Measurements from ENCODE around the gene SLC6A12. TPM values are rescaled to one million over a fixed set of nuclear protein-coding genes. Genes with fewer than 3 reads are reported as not detected.
A peak's percentile ranks its signal among the peaks of the same experiment; 100 is the strongest.

The SLC6A12 gene
- total RNA-seq, 1 donor from 2014 or later, result 14.2 TPM

DNA sequence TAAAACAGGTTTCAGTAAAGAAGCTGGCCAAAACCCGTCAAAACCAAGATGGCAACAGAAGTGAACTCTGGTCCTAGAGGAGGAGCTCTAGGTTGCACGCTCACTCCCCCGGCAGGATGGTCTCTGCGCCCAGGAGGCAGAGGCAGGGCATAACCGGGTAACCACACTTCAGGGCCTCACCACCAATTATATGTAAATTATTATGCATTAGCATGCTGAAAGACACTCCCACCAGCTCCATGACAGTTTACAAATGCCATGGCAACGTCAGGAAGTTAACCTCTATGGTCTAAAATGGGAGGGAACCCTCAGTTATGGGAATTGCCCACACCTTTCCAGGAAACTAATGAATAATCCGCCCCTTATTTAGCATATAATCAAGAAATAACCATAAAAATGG, 20.1 kb upstream of the SLC6A12 start:
- H3K27ac ChIP-seq, result no peak overlapping the region
- no peak for TF ChIP-seq CTCF (IDR thresholded peaks at IDR 0.05)
- no peak for DNase-seq
- H3K9me3 ChIP-seq, result peaks cover 16% of the 10 kb centered on the region
- H3K4me1 ChIP-seq, result peaks cover 4% of the 10 kb centered on the region
- no peak for ATAC-seq
- no peaks in the 10 kb centered on the region for H3K36me3 ChIP-seq
- intact Hi-C loops (cut with DNase I), result no loop called here
- no peaks in the 10 kb centered on the region for H3K27me3 ChIP-seq (ENCODE audit: low read depth)
- H3K4me3 ChIP-seq, result no peak overlapping the region

GRCh38 chr12:233615-233968, 19.6 kb upstream of the SLC6A12 start:
- Histone ChIP-seq H3K36me3 (no peaks in the 10 kb centered on the region), H3K27ac (no peak overlapping the region), H3K4me3 (no peak overlapping the region), H3K27me3 (ENCODE audit: low read depth) (no peaks in the 10 kb centered on the region), H3K4me1 (peaks cover 4% of the 10 kb centered on the region), H3K9me3 (peaks cover 16% of the 10 kb centered on the region)
- ATAC-seq (no peak), DNase-seq (no peak)
- intact Hi-C loops (cut with DNase I), result no loop called here
- no peak for TF ChIP-seq CTCF (IDR thresholded peaks at IDR 0.05)

DNA sequence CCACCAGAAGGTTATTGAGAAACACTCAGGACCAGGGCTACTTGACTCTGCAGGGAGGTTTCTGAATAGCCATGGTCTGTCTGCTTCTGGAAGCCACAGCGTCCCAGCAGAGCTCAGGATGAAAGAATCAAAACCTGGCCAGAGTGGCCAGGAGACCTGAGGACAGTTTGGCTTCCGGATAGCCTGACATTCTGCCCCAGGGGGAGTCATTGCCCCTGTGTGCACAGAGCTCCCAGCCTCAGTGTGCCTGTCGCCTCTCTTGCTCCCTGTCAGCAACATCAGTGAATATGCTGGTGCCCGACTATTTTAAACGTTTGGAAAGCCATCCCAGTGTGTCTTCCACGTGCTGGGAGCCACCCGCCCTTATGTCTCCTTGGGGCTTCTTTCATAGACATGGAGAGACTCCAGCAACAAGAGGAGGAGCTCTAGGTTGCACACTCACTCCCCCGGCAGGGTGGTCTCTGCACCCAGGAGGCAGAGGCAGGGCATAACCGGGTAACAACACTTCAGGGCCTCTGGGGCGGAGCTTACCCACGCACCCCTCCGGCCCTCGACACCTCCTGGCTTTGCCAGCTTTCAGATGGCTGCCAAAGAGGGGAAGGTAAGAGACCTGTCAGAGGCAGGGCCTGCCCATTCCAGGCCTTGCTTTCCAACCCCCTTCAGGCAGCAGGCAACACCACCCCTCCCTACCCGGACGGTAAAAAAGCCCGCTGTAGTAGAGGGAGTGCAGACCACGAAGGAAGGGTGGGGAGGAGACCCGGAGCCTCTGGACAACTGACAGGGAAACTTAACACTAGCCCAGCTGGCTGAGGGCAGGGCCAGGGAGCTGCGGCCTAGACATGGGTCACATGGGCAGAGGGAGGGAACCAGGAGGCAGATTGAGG, 19.0 kb upstream of the SLC6A12 start:
- no peak for TF ChIP-seq CTCF (IDR thresholded peaks at IDR 0.05)
- Histone ChIP-seq H3K4me3 (no peak overlapping the region), H3K36me3 (no peaks in the 10 kb centered on the region), H3K4me1 (peaks cover 4% of the 10 kb centered on the region), H3K9me3 (peaks cover 16% of the 10 kb centered on the region), H3K27ac (no peak overlapping the region), H3K27me3 (ENCODE audit: low read depth) (no peaks in the 10 kb centered on the region)
- intact Hi-C loops (cut with DNase I), result no loop called here
- ATAC-seq (peak; percentile 42 to 54), DNase-seq (no peak)

- Histone ChIP-seq H3K9me3 (peaks cover 11% of the 10 kb centered on the region), H3K4me1 (peaks cover 4% of the 10 kb centered on the region), H3K4me3 (no peak overlapping the region), H3K27me3 (ENCODE audit: low read depth) (no peaks in the 10 kb centered on the region), H3K36me3 (no peaks in the 10 kb centered on the region), H3K27ac (no peak overlapping the region)
- ATAC-seq, result peak in 1 of 2 donors; percentile 21
- DNase-seq, result no peak
- intact Hi-C loops (cut with DNase I), result no loop called here
- no peak for TF ChIP-seq CTCF (IDR thresholded peaks at IDR 0.05)
Observed at GRCh38 chr12:230925-231671, 17.1 kb upstream of the SLC6A12 start.

GRCh38 chr12:229441-230191, 15.7 kb upstream of the SLC6A12 start:
- ATAC-seq (no peak), DNase-seq (no peak)
- Histone ChIP-seq H3K4me3 (no peak overlapping the region), H3K36me3 (no peaks in the 10 kb centered on the region), H3K27ac (no peak overlapping the region), H3K27me3 (ENCODE audit: low read depth) (no peaks in the 10 kb centered on the region), H3K9me3 (no peaks in the 10 kb centered on the region), H3K4me1 (peaks cover 4% of the 10 kb centered on the region)
- TF ChIP-seq CTCF (IDR thresholded peaks at IDR 0.05), result no peak
- intact Hi-C loops (cut with DNase I), result no loop called here
